Right cardiac atrium (tissue), 5 donors: ENCODE data around the gene VMA21. TPM values are rescaled to one million over a fixed set of nuclear protein-coding genes. Genes with fewer than 3 reads are reported as not detected.

Source experiments
- ATAC-seq, 2 donors: fragments of 200-7000 bp; cut with Tn5 transposase; one replicate each; pipeline versions ENCODE4 v1.8.0 to v1.9.1; 2020; ENCODE audit warnings: moderate library complexity in 2 of 2, mild to moderate bottlenecking in 1 of 2
- DNase-seq, 3 donors: peaks; one replicate each; pipeline ENCODE4 v3.0.0-alpha.2; 2020
- H3K27ac ChIP-seq: one replicate; pipeline ENCODE4 v1.5.1; 2013; ENCODE audit warnings: mild to moderate bottlenecking, low read length, control low read depth, moderate library complexity
- H3K27me3 ChIP-seq: one replicate; pipeline ENCODE4 v1.6.1; 2013; ENCODE audit not compliant: control insufficient read depth, insufficient read depth
- H3K4me1 ChIP-seq: one replicate; pipeline ENCODE4 v1.6.1; 2013; ENCODE audit warnings: low read length; ENCODE audit not compliant: control insufficient read depth, insufficient read depth
- H3K4me3 ChIP-seq: one replicate; pipeline ENCODE4 v1.5.1; 2013; ENCODE audit warnings: low read length, control low read depth
- H3K9me3 ChIP-seq: one replicate; pipeline ENCODE4 v1.6.1; 2013; ENCODE audit warnings: low read length; ENCODE audit not compliant: control insufficient read depth
- WGBS: extraction: QIAGEN DNeasy Blood & Tissue Kit; methylation state at CpG from one replicate; pipeline ENCODE4 v1.1.7; 2013; 5-methylcytosine and 5-hydroxymethylcytosine counted together
- intact Hi-C, 4 donors: fragments of 100-400 bp; cut with DNase I; formaldehyde crosslinking; loops; one replicate each; pipeline versions ENCODE4 v1.11.0 to v1.14.0; 2022 to 2023
- polyA plus RNA-seq: library from polyadenylated mRNA; stranded (reverse); fragments of 200-250 nt; gene quantifications from one replicate; pipeline ENCODE4 v1.2.3, GENCODE V29; 2013
- total RNA-seq, 4 donors: library from RNA; stranded (reverse); fragmentation: NEBNext Ultra II Directional; extraction: Animal tissue kit (Norgen Biotek cat#: 25700); gene quantifications; one replicate each; pipeline ENCODE4 v1.2.1, GENCODE V29; 2021
- donor health status: healthy with polysubstance abuse.
- donor health status: DM: no; HTN: yes; CAD: no.
- donor health status: DM: no; HTN: no; CAD: no.
- donor health status: DM: no; HTN: yes; CAD: no; lungs with severe emphysema.
- donor health status: DM: yes; HTN: yes; CAD: no.

VMA21 gene
- total and polyA plus RNA-seq, 5 donors: 9.9 to 24.8 (median 23.1) TPM

GRCh38 chrX:151393514-151393913, 3.5 kb upstream of the VMA21 start:
- intact Hi-C loops: no loop called here
- H3K4me3 ChIP-seq: no peak overlapping the region

DNA sequence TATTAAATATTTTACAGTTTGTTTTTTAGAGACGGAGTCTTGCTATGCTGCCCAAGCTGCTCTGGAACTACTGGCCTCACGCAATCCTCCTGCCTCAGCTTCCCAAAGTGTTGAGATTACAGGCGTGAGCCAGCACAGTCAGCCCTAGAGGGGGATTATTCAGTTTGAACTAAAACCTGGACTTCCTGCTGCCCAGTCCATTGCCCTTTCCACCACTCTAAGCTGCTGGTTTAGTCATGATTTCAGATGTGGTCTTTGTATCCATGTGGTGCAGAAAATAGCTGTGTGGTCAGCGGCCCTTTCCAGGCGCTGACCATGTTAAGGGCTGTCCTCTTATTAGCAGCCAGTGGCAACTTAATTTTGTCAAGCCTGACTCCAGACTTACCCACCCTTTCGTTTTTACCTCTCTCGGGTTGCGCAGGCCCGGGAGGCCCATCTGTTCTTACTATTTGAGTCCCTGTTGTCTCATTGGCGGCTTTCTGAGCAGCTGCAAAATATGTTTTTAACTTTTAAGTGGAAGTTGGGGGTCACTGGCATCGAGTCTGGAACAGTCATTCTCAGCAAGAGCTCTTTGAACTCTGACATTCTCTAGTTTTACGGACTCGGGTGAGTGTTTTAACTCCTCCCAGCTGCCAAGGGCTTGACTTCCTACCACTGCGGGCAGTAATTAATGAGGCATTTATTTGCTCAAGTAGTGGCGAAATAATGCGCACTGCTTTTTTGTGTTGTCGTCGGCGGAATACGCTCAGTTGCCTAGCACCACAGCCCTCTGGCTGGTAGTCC, 773 bp upstream of the VMA21 start:
- peak overlapping the region; percentile 87 for H3K4me3 ChIP-seq
- H3K9me3 ChIP-seq: no peaks in the 10 kb centered on the region
- ATAC-seq (peak; percentile 10 to 65), DNase-seq (peak in 2 of 3 donors; percentile 37 to 56)
- peak overlapping the region; percentile 90 for H3K27ac ChIP-seq
- no peaks in the 10 kb centered on the region for H3K27me3 ChIP-seq
- H3K4me1 ChIP-seq: no peaks in the 10 kb centered on the region
- WGBS: 21% methylated on average over 20 of the region's 20 CpGs
- intact Hi-C loops: no loop called here

More at GRCh38 chrX:151393514-151393913, 3.5 kb upstream of the VMA21 start:
- ATAC-seq (no peak), DNase-seq (no peak)
- Histone ChIP-seq H3K9me3 (no peaks in the 10 kb centered on the region), H3K27ac (no peak overlapping the region), H3K27me3 (no peaks in the 10 kb centered on the region), H3K4me1 (no peaks in the 10 kb centered on the region)
- WGBS: 48% methylated on average over 1 of the region's 1 CpG

DNA sequence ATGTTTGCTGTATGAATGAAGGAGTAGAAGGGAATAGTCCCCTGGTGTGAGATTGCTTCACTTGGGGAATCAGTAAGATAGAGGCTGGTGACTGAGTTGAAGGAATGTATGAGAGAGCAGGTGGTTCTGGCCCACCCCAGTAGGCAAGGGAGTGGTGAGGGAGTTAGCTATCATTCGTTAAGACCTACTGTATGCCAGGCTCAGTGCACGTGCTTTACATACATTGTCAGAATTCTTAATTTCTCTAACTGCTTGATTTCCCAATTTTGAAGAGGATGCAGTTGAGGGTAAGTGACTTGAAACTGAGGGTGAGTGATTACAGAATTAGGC, 700 bp downstream of the VMA21 start:
- Histone ChIP-seq H3K4me1 (no peaks in the 10 kb centered on the region), H3K9me3 (no peaks in the 10 kb centered on the region), H3K4me3 (peak overlapping the region; percentile 87), H3K27me3 (no peaks in the 10 kb centered on the region), H3K27ac (peak overlapping the region; percentile 84)
- intact Hi-C loops: no loop called here
- DNase-seq: no peak
- ATAC-seq: no peak
- 0% methylated on average over 2 of the region's 2 CpGs for WGBS

- 86% methylated on average over 3 of the region's 3 CpGs for WGBS
- no peaks in the 10 kb centered on the region for H3K4me1 ChIP-seq
- ATAC-seq (no peak), DNase-seq (no peak)
- no peak overlapping the region for H3K27ac ChIP-seq
- H3K27me3 ChIP-seq: no peaks in the 10 kb centered on the region
- H3K4me3 ChIP-seq: no peak overlapping the region
- H3K9me3 ChIP-seq: no peaks in the 10 kb centered on the region
- intact Hi-C loops: no loop called here
Measured at GRCh38 chrX:151398346-151398745, 1.3 kb downstream of the VMA21 start.

- Histone ChIP-seq H3K27ac (no peak overlapping the region), H3K27me3 (no peaks in the 10 kb centered on the region), H3K4me1 (no peaks in the 10 kb centered on the region), H3K4me3 (no peak overlapping the region), H3K9me3 (no peaks in the 10 kb centered on the region)
- DNase-seq: peak in 2 of 3 donors; percentile 45 to 50
- intact Hi-C loops: no loop called here
- peak; percentile 23 to 51 for ATAC-seq
- 84% methylated on average over 22 of the region's 22 CpGs for WGBS
Measured at GRCh38 chrX:151402719-151403390, 5.8 kb downstream of the VMA21 start.

DNA sequence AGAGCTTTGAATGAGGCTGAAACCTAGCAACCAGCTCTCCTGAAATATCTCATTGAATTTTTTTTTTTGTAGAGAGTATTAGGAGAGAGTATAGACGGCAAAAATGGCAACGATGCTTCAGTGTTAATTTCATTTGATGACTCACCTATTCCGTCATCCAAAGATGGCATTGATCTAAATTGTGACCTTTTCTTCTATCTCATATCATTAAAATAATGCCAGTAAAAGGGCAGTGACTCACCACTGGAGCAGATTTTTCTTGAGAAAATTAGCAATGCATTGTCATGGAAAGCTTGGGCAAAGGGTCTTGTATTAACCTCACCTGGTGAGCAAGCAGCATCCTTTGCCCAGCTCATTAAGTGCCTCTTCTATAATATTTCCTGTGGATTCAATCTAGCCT, 19.6 kb downstream of the VMA21 start:
- Histone ChIP-seq H3K4me3 (no peak overlapping the region), H3K9me3 (no peaks in the 10 kb centered on the region), H3K27ac (no peak overlapping the region), H3K4me1 (no peaks in the 10 kb centered on the region), H3K27me3 (no peaks in the 10 kb centered on the region)
- 86% methylated on average over 3 of the region's 3 CpGs for WGBS
- no peak for DNase-seq
- no peak for ATAC-seq
- intact Hi-C loops: no loop called here

DNA sequence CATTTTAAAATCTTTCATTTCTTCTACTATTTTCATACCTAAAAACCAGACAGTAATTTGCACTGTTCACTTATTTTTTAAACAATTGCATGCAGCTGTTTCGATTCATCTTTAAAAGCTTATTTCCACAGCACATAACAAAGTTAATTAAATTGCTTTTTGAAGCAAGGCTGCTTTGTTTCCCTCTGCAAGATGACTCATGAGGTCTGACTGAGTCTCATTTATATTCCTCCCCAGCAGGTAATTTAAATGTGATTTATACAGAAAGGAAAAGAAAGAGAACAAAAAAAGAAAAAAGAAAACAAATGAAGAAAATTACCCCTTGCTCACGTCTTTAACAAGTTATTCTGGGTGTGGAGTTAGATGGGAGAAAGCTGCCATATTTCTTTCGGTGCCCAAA, 22.8 kb downstream of the VMA21 start:
- intact Hi-C loops: no loop called here
- H3K4me1 ChIP-seq: no peaks in the 10 kb centered on the region
- H3K27ac ChIP-seq: no peak overlapping the region
- 89% methylated on average over 3 of the region's 3 CpGs for WGBS
- no peak overlapping the region for H3K4me3 ChIP-seq
- no peak for ATAC-seq
- no peak for DNase-seq
- no peaks in the 10 kb centered on the region for H3K9me3 ChIP-seq
- no peaks in the 10 kb centered on the region for H3K27me3 ChIP-seq

GRCh38 chrX:151424505-151424904, 27.5 kb downstream of the VMA21 start:
- no peaks in the 10 kb centered on the region for H3K4me1 ChIP-seq
- H3K4me3 ChIP-seq: no peak overlapping the region
- intact Hi-C loops: no loop called here
- WGBS: 85% methylated on average over 2 of the region's 2 CpGs
- no peaks in the 10 kb centered on the region for H3K27me3 ChIP-seq
- DNase-seq: no peak
- H3K27ac ChIP-seq: no peak overlapping the region
- no peaks in the 10 kb centered on the region for H3K9me3 ChIP-seq
- ATAC-seq: no peak

DNA sequence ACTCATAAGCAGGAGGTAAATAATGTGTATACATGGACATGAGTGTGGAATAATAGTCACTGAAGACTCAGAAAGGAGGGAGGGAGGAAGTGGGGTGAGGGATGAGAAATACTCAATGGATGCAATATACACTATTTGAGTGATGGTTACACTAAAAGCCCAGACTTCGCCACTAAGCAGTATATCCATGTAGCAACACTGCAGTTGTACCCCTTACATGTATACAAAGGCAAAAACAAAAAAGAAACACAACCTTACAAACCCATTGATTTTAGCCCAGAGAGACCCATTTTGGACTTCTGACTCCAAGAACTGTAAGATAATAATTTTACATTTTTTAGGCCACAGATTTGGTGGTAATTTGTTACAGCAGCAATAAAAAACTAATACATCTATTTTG, 51.5 kb downstream of the VMA21 start:
- Histone ChIP-seq H3K4me3 (no peak overlapping the region), H3K4me1 (no peaks in the 10 kb centered on the region), H3K9me3 (no peaks in the 10 kb centered on the region), H3K27me3 (no peaks in the 10 kb centered on the region), H3K27ac (no peak overlapping the region)
- ATAC-seq: no peak
- DNase-seq: no peak
- WGBS: 97% methylated on average over 1 of the region's 1 CpG
- intact Hi-C loops: no loop called here

GRCh38 chrX:151458824-151459223, 61.8 kb downstream of the VMA21 start:
- intact Hi-C loops: no loop called here
- DNase-seq (no peak), ATAC-seq (no peak)
- no peak overlapping the region for H3K27ac ChIP-seq
- 73% methylated on average over 1 of the region's 1 CpG for WGBS
- no peaks in the 10 kb centered on the region for H3K4me1 ChIP-seq
- H3K27me3 ChIP-seq: no peaks in the 10 kb centered on the region
- H3K4me3 ChIP-seq: no peak overlapping the region
- H3K9me3 ChIP-seq: no peaks in the 10 kb centered on the region
